ENCODE data around the gene HIVEP1.

Gene HIVEP1

GRCh38 chr6:12178521-12178920 is 166.4 kb downstream of the HIVEP1 start:
- no peak overlapping the region for H3K27ac ChIP-seq
- TF ChIP-seq ZFX (IDR thresholded peaks at IDR 0.05; ENCODE audit: borderline replicate concordance) (no peak), CTCF (IDR thresholded peaks at IDR 0.05) (no peak)

- no peak overlapping the region for H3K27ac ChIP-seq
- TF ChIP-seq ZFX (IDR thresholded peaks at IDR 0.05; ENCODE audit: borderline replicate concordance): no peak
- no peak for TF ChIP-seq CTCF (IDR thresholded peaks at IDR 0.05)
Measured at GRCh38 chr6:12181481-12181880, 169.4 kb downstream of the HIVEP1 start.

DNA sequence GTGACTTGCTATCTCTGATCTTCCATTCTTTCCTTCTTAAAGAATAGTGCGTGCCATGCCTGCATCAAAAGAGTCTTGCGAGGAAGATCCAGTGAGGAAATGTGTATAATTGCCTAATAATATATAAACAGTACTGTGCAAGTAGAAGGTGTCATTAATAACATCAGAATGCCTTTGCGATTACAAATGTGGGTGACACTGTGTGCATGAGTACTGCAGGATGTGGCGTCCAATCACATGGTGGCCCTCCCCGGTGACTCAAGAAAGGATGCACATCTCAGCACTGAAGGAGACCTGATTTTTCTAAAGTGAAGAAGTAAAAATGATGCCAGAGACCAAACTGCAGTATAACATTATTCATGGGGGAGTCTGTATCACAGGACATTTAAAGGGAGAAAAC is 170.6 kb downstream of the HIVEP1 start:
- no peak overlapping the region for H3K27ac ChIP-seq
- TF ChIP-seq CTCF (IDR thresholded peaks at IDR 0.05) (no peak), ZFX (IDR thresholded peaks at IDR 0.05; ENCODE audit: borderline replicate concordance) (no peak)

DNA sequence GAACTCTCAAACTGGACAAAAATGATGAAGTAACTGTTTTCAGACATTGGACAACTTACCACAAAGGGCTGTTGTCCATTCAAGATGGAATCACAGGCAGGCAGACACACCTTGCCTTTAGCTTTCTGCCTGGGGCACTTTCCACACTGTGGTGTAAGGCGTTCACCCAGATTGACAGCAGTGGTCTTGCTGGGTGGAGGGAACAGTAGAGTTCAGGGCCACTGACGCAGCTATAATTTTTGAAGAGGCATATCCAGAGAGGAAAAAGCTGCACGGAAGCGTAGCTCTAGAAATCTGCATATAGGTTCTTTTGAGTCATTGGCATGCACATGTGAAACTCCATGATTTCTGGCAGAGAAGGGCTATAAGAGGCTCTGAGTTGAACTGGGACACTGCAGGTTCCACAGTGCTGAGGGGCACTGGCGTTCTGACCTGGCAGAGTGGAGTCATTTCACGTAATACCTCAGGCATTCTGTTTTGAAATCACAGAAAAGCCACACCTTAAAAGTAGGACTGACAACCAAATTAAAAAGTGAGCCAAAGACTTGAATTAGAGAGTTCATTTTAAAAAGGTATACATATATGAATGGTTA is 173.1 kb downstream of the HIVEP1 start:
- no peak for TF ChIP-seq ZFX (IDR thresholded peaks at IDR 0.05; ENCODE audit: borderline replicate concordance)
- no peak for TF ChIP-seq CTCF (IDR thresholded peaks at IDR 0.05)

DNA sequence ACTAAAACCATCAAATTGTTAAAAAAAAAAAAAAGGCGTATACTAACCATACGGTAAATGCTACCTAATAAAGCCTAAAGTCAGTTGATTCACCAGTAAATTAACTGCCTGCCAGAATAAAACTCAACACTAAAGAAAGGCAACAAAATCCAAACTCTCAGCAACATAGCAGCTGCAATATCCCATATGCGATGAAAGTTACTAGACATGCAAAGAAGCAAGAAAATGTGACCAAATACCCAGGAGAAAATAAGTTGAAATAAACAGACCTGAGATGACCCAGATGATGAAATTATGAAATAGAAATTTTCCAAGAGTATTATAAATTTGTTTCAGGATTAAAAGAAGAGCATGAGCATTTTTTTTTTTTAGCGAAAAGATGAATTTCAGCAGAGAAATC is 174.4 kb downstream of the HIVEP1 start:
- no peak overlapping the region for H3K27ac ChIP-seq

More for the DNA sequence above, 173.1 kb downstream of the HIVEP1 start:
- no peak overlapping the region for H3K27ac ChIP-seq

GRCh38 chr6:12189150-12189549 is 177.0 kb downstream of the HIVEP1 start:
- no peak for TF ChIP-seq CTCF (IDR thresholded peaks at IDR 0.05)
- no peak overlapping the region for H3K27ac ChIP-seq

More for the DNA sequence above, 174.4 kb downstream of the HIVEP1 start:
- TF ChIP-seq CTCF (IDR thresholded peaks at IDR 0.05): no peak
- TF ChIP-seq ZFX (IDR thresholded peaks at IDR 0.05; ENCODE audit: borderline replicate concordance): no peak

DNA sequence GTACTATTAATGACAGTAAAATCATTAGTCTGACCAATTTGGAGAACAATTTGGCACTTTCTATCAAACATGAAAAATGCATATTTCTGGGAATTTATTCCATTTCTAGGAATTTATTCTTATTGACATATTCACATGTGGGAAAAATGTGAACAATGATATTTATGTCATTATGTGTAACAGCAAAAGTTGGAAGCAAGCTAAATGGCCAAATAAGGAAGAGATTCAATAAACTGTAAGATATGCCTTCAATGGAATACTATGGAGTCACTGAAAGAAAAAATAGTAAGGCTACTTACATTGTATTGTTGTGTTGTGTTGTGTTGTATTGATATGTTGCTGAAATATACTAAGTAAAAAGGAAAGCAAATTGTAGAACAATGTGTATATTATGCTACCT is 177.5 kb downstream of the HIVEP1 start:
- TF ChIP-seq CTCF (IDR thresholded peaks at IDR 0.05): no peak
- no peak for TF ChIP-seq ZFX (IDR thresholded peaks at IDR 0.05; ENCODE audit: borderline replicate concordance)
- no peak overlapping the region for H3K27ac ChIP-seq
